HG03469 (cell line): ENCODE results near the gene RAET1L.
"Not testable (repeated sequence)": the region's sequence is repeated elsewhere in the genome, so short reads cannot be mapped to it uniquely, and the experiment has no call there.

Experiments used
- ATAC-seq: cut with Tn5 transposase; IDR thresholded peaks from one replicate; pipeline ENCODE4 v1.9.1; 2021; ENCODE audit warnings: mild to moderate bottlenecking, moderate library complexity, moderate number of reproducible peaks; ENCODE audit not compliant: unreplicated experiment

RAET1L gene

GRCh38 chr6:150025201-150025917 is at the start of gene RAET1L:
RAET1L (minus strand) TSS chr6:150025532; CDS start chr6:150025471, 61 bp downstream.
- no peak for ATAC-seq

GRCh38 chr6:150075034-150075421 is 49.7 kb upstream of the RAET1L start:
- no peak for ATAC-seq

GRCh38 chr6:150074396-150075033 is 49.2 kb upstream of the RAET1L start:
- ATAC-seq = not testable (repeated sequence)

GRCh38 chr6:150072201-150072600 is 46.9 kb upstream of the RAET1L start:
- ATAC-seq = no peak

- no peak for ATAC-seq
Observed at GRCh38 chr6:150070236-150070818, 45.0 kb upstream of the RAET1L start.

- ATAC-seq = no peak
Observed at GRCh38 chr6:150069706-150070105, 44.4 kb upstream of the RAET1L start.

- peak; percentile 46 for ATAC-seq
Observed at GRCh38 chr6:150068720-150069648, 43.7 kb upstream of the RAET1L start, which contains the start of gene ULBP3. ULBP3 (minus strand) TSS chr6:150069121; CDS start chr6:150069066, 55 bp downstream.

- ATAC-seq = no peak
Observed at GRCh38 chr6:150068151-150068550, 42.8 kb upstream of the RAET1L start.

- ATAC-seq = no peak
Observed at GRCh38 chr6:150065083-150065482, 39.8 kb upstream of the RAET1L start.

- no peak for ATAC-seq
Observed at GRCh38 chr6:150063640-150064039, 38.3 kb upstream of the RAET1L start.

- ATAC-seq = not testable (repeated sequence)
Observed at GRCh38 chr6:150059973-150060372, 34.6 kb upstream of the RAET1L start.

- ATAC-seq = no peak
Observed at GRCh38 chr6:150058986-150059385, 33.7 kb upstream of the RAET1L start.

GRCh38 chr6:150058231-150058792 is 33.0 kb upstream of the RAET1L start:
- ATAC-seq = no peak

GRCh38 chr6:150057501-150057951 is 32.2 kb upstream of the RAET1L start:
- ATAC-seq = no peak

GRCh38 chr6:150056916-150057315 is 31.6 kb upstream of the RAET1L start:
- no peak for ATAC-seq

- ATAC-seq = no peak
Observed at GRCh38 chr6:150056156-150056555, 30.8 kb upstream of the RAET1L start.

GRCh38 chr6:150055131-150055530 is 29.8 kb upstream of the RAET1L start:
- ATAC-seq = no peak

GRCh38 chr6:150053450-150053849 is 28.1 kb upstream of the RAET1L start:
- ATAC-seq = no peak

GRCh38 chr6:150050846-150051245 is 25.5 kb upstream of the RAET1L start:
- ATAC-seq = no peak

- no peak for ATAC-seq
Observed at GRCh38 chr6:150048099-150048498, 22.8 kb upstream of the RAET1L start.
